ENCODE data around the gene EYA4. TPM values are rescaled to one million over a fixed set of nuclear protein-coding genes. Genes with fewer than 3 reads are reported as not detected.

The EYA4 gene
- total RNA-seq, 1 donor from 2014 or later = 0.78 TPM

GRCh38 chr6:133368664-133369063, 127.5 kb downstream of the EYA4 start:
- Mint-ChIP-seq H3K36me3 (ENCODE audit: unreplicated experiment) (no peaks in the 10 kb centered on the region), H3K27me3 (ENCODE audit: unreplicated experiment) (peaks cover 27% of the 10 kb centered on the region), H3K4me1 (ENCODE audit: unreplicated experiment) (no peaks in the 10 kb centered on the region), H3K4me3 (ENCODE audit: unreplicated experiment) (no peak overlapping the region), H3K9me3 (ENCODE audit: unreplicated experiment) (no peaks in the 10 kb centered on the region), H3K27ac (ENCODE audit: unreplicated experiment) (no peak overlapping the region)
- DNase-seq (ENCODE audit: extremely low spot score, unreplicated experiment) = no peak
- no peak for TF ChIP-seq CTCF (IDR thresholded peaks at IDR 0.05)

- Mint-ChIP-seq H3K4me1 (ENCODE audit: unreplicated experiment) (no peaks in the 10 kb centered on the region), H3K36me3 (ENCODE audit: unreplicated experiment) (no peaks in the 10 kb centered on the region), H3K4me3 (ENCODE audit: unreplicated experiment) (no peak overlapping the region), H3K27me3 (ENCODE audit: unreplicated experiment) (peaks cover 27% of the 10 kb centered on the region), H3K27ac (ENCODE audit: unreplicated experiment) (no peak overlapping the region), H3K9me3 (ENCODE audit: unreplicated experiment) (no peaks in the 10 kb centered on the region)
- no peak for TF ChIP-seq CTCF (IDR thresholded peaks at IDR 0.05)
- no peak for DNase-seq (ENCODE audit: extremely low spot score, unreplicated experiment)
Observed at GRCh38 chr6:133369773-133370272, 128.7 kb downstream of the EYA4 start.

- Mint-ChIP-seq H3K27me3 (ENCODE audit: unreplicated experiment) (peaks cover 6% of the 10 kb centered on the region), H3K9me3 (ENCODE audit: unreplicated experiment) (no peaks in the 10 kb centered on the region), H3K4me3 (ENCODE audit: unreplicated experiment) (no peak overlapping the region), H3K36me3 (ENCODE audit: unreplicated experiment) (no peaks in the 10 kb centered on the region), H3K4me1 (ENCODE audit: unreplicated experiment) (no peaks in the 10 kb centered on the region), H3K27ac (ENCODE audit: unreplicated experiment) (no peak overlapping the region)
- DNase-seq (ENCODE audit: extremely low spot score, unreplicated experiment) = no peak
- TF ChIP-seq CTCF (IDR thresholded peaks at IDR 0.05) = no peak
Observed at GRCh38 chr6:133376743-133377142, 135.6 kb downstream of the EYA4 start.

- Mint-ChIP-seq H3K9me3 (ENCODE audit: unreplicated experiment) (no peaks in the 10 kb centered on the region), H3K27ac (ENCODE audit: unreplicated experiment) (no peak overlapping the region), H3K4me3 (ENCODE audit: unreplicated experiment) (no peak overlapping the region), H3K4me1 (ENCODE audit: unreplicated experiment) (no peaks in the 10 kb centered on the region), H3K36me3 (ENCODE audit: unreplicated experiment) (no peaks in the 10 kb centered on the region), H3K27me3 (ENCODE audit: unreplicated experiment) (peaks cover 5% of the 10 kb centered on the region)
- no peak for TF ChIP-seq CTCF (IDR thresholded peaks at IDR 0.05)
- DNase-seq (ENCODE audit: extremely low spot score, unreplicated experiment) = no peak
Observed at GRCh38 chr6:133377219-133377618, 136.1 kb downstream of the EYA4 start.

- no peak overlapping the region for H3K4me3 Mint-ChIP-seq (ENCODE audit: unreplicated experiment)
- no peak for TF ChIP-seq CTCF (IDR thresholded peaks at IDR 0.05)
- no peak overlapping the region for H3K27ac Mint-ChIP-seq (ENCODE audit: unreplicated experiment)
- peaks cover 5% of the 10 kb centered on the region for H3K27me3 Mint-ChIP-seq (ENCODE audit: unreplicated experiment)
- no peaks in the 10 kb centered on the region for H3K9me3 Mint-ChIP-seq (ENCODE audit: unreplicated experiment)
- DNase-seq (ENCODE audit: extremely low spot score, unreplicated experiment) = no peak
- no peaks in the 10 kb centered on the region for H3K4me1 Mint-ChIP-seq (ENCODE audit: unreplicated experiment)
- no peaks in the 10 kb centered on the region for H3K36me3 Mint-ChIP-seq (ENCODE audit: unreplicated experiment)
Observed at GRCh38 chr6:133380047-133380446, 138.9 kb downstream of the EYA4 start.
